Measurements from ENCODE around the gene FBXO42.
"Not testable (repeated sequence)": the region's sequence is repeated elsewhere in the genome, so short reads cannot be mapped to it uniquely, and the experiment has no call there.

Gene FBXO42

DNA sequence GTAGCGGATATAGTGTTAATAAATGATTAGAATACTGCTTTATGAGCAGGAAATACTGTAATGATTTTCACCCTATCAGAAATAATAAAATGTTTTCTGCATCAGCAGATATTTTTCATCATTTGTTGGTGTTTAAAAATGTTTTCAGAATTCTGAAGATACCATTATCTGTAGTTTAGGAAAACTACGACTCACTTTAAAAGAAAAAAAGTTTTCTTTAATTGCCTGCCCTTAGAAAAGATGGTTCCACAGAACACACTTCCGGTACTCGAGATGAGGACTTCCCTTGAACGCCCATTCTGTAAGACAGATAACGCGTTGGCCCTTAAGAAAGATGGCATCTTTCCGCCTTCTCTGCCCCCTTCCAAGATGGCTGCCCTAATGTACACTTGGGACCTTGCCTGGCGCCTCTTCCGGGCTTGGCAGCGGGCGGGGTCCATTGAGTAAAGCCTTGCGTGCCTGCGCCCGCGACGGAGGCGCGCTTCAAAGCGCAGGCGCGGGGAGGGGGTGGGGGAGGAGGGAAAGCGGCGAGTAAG lies 14.5 kb upstream of the FBXO42 start, which contains the start of gene SZRD1:
Gene SZRD1 (plus strand): TSS at position 521 of the 536 bp plus-strand sequence. CDS start 16 bp downstream, outside the sequence.
- TF ChIP-seq NFRKB (IDR thresholded peaks at IDR 0.05) (peak; percentile 68; the same call in 1 of the 2 replicates), ELF4 (IDR thresholded peaks at IDR 0.05) (peak; percentile 84), ZNF384 (IDR thresholded peaks at IDR 0.05) (peak; percentile 36; the same call in 1 of the 2 replicates)
- TF ChIP-seq, protein P1, sequence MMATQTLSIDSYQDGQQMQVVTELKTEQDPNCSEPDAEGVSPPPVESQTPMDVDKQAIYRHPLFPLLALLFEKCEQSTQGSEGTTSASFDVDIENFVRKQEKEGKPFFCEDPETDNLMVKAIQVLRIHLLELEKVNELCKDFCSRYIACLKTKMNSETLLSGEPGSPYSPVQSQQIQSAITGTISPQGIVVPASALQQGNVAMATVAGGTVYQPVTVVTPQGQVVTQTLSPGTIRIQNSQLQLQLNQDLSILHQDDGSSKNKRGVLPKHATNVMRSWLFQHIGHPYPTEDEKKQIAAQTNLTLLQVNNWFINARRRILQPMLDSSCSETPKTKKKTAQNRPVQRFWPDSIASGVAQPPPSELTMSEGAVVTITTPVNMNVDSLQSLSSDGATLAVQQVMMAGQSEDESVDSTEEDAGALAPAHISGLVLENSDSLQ (IDR thresholded peaks at IDR 0.05) = no peak
- CTCF ChIA-PET = no interaction called here
- DNase-seq (ENCODE audit: extremely low spot score) = peak; percentile 92
- POLR2A ChIA-PET = interaction anchor here (0.8 to 2.9 kb wide), 3 partner anchors 10 to 78 kb away, joined by 3 to 16 read pairs (median 11); partner anchors contain the start of gene FBXO42

GRCh38 chr1:16365146-16365498 lies 12.8 kb upstream of the FBXO42 start:
- POLR2A ChIA-PET; DNase-seq (ENCODE audit: extremely low spot score); CTCF ChIA-PET: not testable (repeated sequence)

- no peak for DNase-seq (ENCODE audit: extremely low spot score)
- ChIA-PET CTCF (interaction anchor here (0.7 kb wide), 1 partner anchor 116 kb away, joined by 3 read pairs; no protein-coding TSS in a partner anchor), POLR2A (no interaction called here)
- TF ChIP-seq CTBP1 (IDR thresholded peaks at IDR 0.05; ENCODE audit: borderline replicate concordance) (no peak), ARNT (IDR thresholded peaks at IDR 0.05) (no peak), NFRKB (IDR thresholded peaks at IDR 0.05) (no peak), SUZ12 (IDR thresholded peaks at IDR 0.05) (no peak), HDGF (IDR thresholded peaks at IDR 0.05; ENCODE audit: borderline replicate concordance) (no peak), ZNF384 (IDR thresholded peaks at IDR 0.05) (no peak), FOXA1 (IDR thresholded peaks at IDR 0.05) (no peak), ELF4 (IDR thresholded peaks at IDR 0.05) (no peak), L3MBTL2 (conservative IDR thresholded peaks at IDR 0.05) (no peak), SP1 (IDR thresholded peaks at IDR 0.05) (no peak), BHLHE40 (IDR thresholded peaks at IDR 0.05; ENCODE audit: borderline replicate concordance) (no peak), FOXK2 (IDR thresholded peaks at IDR 0.05) (no peak), FOXM1 (IDR thresholded peaks at IDR 0.05; ENCODE audit: borderline replicate concordance) (no peak), TARDBP (IDR thresholded peaks at IDR 0.05) (no peak), LEF1 (IDR thresholded peaks at IDR 0.05; ENCODE audit: borderline replicate concordance) (no peak)
- TF ChIP-seq, protein P1 (IDR thresholded peaks at IDR 0.05) = no peak
These were observed 4.6 kb upstream of the FBXO42 start for GRCh38 chr1:16356867-16357266.

GRCh38 chr1:16354619-16355018 lies 2.3 kb upstream of the FBXO42 start:
- ChIA-PET POLR2A (no interaction called here), CTCF (no interaction called here)
- no peak for DNase-seq (ENCODE audit: extremely low spot score)
- TF ChIP-seq ELF4 (IDR thresholded peaks at IDR 0.05) = no peak
- TF ChIP-seq ZNF384 (IDR thresholded peaks at IDR 0.05) = no peak
- TF ChIP-seq CTBP1 (IDR thresholded peaks at IDR 0.05; ENCODE audit: borderline replicate concordance) = no peak
- no peak for TF ChIP-seq LEF1 (IDR thresholded peaks at IDR 0.05; ENCODE audit: borderline replicate concordance)
- no peak for TF ChIP-seq FOXM1 (IDR thresholded peaks at IDR 0.05; ENCODE audit: borderline replicate concordance)
- TF ChIP-seq BHLHE40 (IDR thresholded peaks at IDR 0.05; ENCODE audit: borderline replicate concordance) = no peak
- TF ChIP-seq, protein P1 (IDR thresholded peaks at IDR 0.05) = no peak
- TF ChIP-seq FOXA1 (IDR thresholded peaks at IDR 0.05) = no peak

- ChIA-PET POLR2A (interaction anchor here (0.7 to 2.8 kb wide), 7 partner anchors 10 to 134 kb away, joined by 3 to 16 read pairs (median 4); partner anchors contain the start of gene SZRD1), CTCF (interaction anchor here (0.7 to 2.6 kb wide), 3 partner anchors 10 to 41 kb away, joined by 3 to 13 read pairs (median 3); no protein-coding TSS in a partner anchor)
- no peak for TF ChIP-seq SP1 (IDR thresholded peaks at IDR 0.05)
- no peak for TF ChIP-seq FOXA1 (IDR thresholded peaks at IDR 0.05)
- no peak for TF ChIP-seq LEF1 (IDR thresholded peaks at IDR 0.05; ENCODE audit: borderline replicate concordance)
- TF ChIP-seq FOXK2 (IDR thresholded peaks at IDR 0.05) = no peak
- no peak for TF ChIP-seq SUZ12 (IDR thresholded peaks at IDR 0.05)
- no peak for DNase-seq (ENCODE audit: extremely low spot score)
These were observed 709 bp upstream of the FBXO42 start for GRCh38 chr1:16352842-16353535.

- POLR2A ChIA-PET = interaction anchor here (0.6 to 2.8 kb wide), 9 partner anchors 12 to 135 kb away, joined by 3 to 16 read pairs (median 3); partner anchors contain the start of gene SZRD1
- CTCF ChIA-PET = interaction anchor here (0.6 to 2.6 kb wide), 3 partner anchors 11 to 140 kb away, joined by 3 to 13 read pairs (median 3); no protein-coding TSS in a partner anchor
- no peak for TF ChIP-seq ZNF384 (IDR thresholded peaks at IDR 0.05)
- TF ChIP-seq BHLHE40 (IDR thresholded peaks at IDR 0.05; ENCODE audit: borderline replicate concordance) = no peak
- no peak for DNase-seq (ENCODE audit: extremely low spot score)
These were observed 755 bp downstream of the FBXO42 start for GRCh38 chr1:16351456-16351993.

All from HEK293T (cell line).